HG03045 (cell line): ENCODE results near the gene FAT3.

Experiments
- ATAC-seq: cut with Tn5 transposase; IDR thresholded peaks from one replicate; pipeline ENCODE4 v1.9.1; 2021; ENCODE audit warnings: mild to moderate bottlenecking, moderate library complexity; ENCODE audit not compliant: unreplicated experiment

Gene FAT3

DNA sequence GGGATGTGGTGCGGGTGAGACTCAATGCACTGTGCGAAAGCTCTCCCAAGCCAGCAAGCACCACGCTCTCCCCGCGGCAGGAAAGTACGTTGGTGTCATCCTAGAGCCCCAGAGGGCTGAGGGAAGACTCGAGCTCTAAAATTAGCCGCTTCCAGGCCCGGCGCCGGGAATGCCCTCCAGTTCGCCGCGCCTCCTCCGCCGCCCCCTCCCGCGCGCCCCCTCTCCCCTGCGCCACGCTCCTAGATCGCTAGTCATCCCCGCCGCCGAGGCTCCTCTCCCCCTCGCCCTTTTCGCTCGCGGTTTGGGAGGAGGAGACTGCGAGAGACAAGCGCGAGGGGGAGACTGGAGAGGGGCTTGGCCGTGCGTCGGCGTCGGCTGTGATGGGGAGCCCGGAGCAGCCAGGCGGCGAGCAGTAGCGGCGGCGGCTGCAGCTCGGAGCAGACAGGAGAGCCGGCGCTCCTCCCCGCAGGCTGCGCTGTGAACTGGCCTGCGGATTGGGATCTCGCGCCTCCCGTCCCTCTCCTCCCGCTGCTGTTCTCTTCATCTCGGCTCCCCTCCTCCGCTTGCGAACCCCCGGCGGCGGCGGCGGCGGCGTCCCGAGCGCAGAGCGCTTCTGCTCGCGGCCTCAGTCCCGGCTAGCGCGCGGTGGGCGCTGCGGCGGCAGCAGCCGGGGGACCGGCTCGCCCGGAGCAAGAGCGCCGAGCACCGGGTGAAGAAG is at the start of gene FAT3:
Gene FAT3, plus strand, starts transcription at position 412 of the 718 bp plus-strand sequence. CDS start 127,295 bp downstream, outside the sequence.
- no peak for ATAC-seq

DNA sequence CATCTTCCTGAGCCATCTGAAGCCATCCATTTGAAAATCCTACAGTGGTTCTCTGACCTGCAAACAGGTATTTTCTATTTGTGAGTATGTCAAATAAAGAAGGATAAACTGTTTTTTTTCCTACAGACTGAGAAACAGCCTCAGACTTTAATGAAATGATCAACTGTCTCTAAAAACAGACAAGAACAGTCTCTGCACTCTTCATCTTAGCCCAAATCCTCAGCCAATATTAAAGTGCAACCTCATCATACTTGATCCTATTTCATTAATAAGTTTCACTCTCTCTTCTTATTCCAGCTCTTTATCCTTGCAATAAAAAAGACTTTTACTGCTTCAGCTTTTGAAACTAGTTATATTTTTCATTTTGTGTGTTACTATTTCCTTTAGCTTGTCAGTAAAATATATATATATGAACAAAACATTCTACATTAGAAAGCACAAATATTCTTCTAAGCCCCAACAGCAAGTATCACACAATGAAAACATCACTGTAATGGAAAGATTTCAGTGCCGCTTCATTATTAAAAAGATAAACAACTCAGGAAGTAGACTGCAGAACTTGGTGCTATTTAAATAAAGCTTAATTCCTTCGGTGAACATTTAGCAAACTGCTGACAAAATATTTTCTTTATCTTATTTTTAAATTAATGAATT is 45.5 kb upstream of the FAT3 start:
- no peak for ATAC-seq

DNA sequence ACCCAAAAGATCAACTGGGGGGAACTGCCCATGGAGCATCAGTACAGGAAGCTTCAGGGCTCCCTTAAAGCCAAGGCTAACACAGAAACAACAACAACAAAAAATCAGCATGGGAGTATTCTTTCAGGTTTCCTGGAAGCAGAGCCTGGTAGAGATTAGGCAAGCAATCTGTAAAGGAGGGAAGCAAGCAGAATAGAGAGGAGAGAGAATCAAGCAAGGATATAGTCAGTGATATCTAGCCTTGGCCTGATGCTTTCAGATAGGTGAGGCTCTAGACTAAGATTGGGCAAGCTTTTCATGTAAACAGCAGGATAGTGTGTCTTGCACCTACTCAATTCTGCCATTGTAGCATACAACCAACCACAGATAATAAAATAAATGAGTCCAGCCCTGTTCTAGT is 44.4 kb upstream of the FAT3 start:
- no peak for ATAC-seq

DNA sequence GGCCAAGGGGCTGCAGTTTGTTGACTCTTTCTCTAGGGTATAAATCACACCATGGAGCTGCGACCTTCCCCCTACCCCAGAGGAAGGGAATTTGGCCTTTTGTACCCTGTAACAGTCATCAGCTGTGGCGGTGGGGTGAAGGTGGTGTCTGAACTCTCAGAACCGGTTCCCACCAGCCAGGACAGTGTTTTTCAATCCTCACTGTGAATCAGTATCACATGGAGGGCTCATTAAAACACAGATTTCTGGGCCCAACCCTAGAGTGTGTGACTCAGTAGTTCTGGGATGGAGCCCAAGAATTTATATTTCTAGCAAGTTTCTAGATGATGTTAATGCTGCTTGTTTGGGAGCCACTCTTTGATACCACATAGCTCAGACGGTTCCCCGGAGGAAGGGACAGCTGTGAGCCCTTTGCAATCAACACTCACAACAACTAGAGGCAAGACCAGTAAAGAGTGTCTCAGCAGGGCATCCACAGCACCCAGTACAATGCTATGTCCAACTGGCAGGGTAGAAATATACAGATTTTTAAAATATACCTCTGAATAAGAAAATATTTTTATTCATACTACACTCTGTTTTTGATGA is 43.9 kb upstream of the FAT3 start:
- no peak for ATAC-seq

DNA sequence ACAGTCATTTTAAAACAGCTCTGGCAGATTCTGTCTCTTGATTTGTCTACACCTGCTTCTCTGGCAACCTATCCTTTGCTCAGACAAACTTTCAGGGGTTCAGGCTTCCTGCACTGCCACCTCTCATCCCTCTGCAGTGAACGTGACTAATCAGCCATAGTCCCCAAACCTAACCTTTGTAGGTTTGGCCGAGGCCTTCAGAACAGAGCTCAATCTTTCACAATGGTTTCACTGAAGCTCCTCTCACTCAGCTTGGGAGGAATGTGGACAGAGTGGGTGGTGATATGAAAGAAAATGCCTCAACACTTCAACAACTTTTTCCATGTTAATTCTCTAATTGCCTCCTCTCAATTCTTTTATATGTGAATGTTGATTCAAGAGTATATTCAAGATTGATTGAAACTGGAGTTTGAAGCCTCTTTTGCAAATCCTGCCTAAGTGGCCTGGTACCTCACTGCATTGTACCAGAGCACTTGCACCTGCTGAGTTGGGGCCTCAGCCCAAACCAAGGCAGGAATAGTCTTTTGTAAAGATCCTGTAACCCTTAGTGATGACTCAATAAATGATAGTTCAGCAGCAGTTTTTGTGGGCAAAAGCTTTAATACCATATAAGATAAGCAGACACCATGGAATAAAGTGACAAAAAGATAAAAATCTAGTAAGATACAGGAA is 33.9 kb upstream of the FAT3 start:
- no peak for ATAC-seq

DNA sequence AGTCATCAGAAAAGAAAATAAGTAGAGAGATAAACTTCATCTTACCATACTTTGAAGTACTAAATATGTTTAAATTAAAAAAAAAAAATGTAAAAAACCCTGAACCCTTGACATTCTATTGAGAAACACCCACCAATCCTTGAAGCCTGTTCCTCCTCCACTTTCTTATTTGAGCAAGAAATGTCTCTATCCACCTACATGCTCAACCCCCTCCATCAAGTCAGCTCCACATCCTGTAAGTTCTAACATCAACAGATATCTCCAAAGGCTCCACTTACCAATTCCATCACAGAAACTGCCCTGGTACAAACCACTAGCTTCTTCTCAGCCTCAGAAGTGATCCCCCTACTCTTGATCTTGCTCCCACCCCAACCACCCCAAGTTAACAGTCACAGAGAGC is 32.5 kb upstream of the FAT3 start:
- no peak for ATAC-seq

DNA sequence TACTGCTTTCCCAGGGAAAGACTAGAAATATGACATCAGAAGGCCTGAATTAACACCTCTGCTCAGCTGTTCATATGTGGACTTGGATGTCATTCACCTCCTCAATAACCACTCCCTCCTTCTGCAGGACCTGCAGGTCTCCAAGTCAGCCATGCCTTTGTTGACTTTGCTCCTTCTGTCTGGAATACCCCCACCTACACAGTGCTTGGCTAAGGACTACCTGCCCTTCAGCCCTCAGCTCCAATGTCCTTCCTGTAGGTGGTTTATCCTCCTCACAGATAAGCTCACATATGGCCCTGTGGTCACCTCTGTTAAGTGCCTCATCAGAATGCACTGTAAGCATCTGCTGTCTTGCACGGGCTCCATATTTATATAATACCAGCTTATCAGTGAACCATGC is 26.4 kb upstream of the FAT3 start:
- ATAC-seq: no peak

DNA sequence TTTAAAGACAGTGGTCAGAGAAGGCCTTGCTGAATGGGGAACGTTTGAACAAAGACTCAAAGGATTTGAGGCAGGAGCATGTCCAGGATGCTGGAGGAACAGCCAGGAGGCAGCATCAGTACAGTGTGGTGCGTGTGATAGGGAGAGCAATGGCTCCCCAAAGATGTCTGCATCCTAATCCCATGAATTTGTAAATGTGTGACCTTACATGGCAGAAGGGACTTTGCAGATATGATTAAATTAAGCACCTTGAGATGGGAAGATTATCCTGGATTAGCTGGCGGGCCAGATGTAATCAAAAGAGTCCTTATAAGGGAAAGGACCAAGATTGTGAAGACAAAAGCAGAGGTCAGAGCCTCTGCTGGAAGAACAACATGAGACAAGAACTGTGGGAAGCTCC is 24.6 kb upstream of the FAT3 start:
- no peak for ATAC-seq

DNA sequence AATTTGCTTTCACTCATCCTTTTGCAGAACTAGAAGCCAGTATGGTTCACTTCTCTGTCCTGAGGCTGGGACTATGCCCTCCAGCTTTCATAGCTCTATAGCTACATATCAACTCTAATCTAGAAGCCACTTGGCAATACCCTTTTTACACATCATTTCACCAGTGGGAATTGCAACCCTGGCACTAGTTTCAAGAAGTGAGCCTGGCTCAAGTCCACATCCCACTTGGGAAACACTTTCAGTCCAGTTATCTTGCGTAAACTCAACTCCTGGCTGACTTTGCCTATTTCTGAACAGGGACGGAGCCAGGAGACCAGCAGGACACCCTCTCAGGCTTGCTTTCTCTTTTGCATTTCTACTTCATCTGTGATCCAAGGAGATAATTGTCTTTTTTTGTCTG is 19.9 kb upstream of the FAT3 start:
- ATAC-seq: no peak

DNA sequence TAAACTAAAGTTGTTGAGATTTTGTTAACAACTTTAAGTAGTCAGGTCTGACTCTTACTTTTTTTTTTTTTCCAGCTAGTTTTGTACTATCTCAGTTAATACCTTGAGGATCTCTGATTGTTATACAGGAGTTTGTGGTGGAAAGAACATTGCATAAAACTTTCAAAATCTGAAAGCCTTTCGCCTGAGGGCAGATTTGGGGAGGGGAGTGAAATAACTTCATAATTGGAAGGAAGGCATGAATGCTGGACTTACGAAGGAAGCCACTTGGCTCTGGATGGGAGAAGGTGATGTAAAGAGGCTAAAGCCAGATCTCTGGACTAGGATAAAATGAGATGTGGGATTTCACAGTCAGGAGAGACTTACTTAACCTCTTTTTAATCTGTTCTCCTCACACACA is 18.2 kb upstream of the FAT3 start:
- no peak for ATAC-seq

DNA sequence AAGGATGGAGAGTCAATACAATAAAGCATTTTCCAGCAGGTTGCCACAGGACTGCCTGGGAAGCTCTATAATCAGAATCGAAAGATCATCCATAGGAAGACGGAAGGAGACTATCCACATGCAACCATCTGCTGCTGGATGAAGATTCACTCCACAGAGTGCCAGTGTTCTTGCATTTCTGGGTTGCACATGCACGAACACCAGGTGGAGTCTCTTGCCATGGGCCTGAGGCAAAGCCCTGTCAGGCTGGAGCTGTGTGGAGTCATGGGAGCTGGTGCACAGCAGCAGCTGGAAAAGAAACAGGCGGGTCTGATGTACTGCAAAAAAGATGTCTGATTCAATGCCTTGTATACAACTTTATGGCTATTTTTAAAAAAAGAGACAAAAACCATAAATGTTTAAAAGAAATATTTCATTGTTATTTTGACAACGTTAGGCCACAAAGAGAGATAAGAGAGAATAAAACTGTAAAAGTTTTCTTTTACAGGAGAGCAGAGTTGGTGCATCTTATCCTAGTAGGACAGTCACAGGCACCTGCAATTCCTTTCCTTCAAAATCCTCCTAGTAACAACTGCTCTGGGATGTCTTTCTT is 12.9 kb upstream of the FAT3 start:
- no peak for ATAC-seq

DNA sequence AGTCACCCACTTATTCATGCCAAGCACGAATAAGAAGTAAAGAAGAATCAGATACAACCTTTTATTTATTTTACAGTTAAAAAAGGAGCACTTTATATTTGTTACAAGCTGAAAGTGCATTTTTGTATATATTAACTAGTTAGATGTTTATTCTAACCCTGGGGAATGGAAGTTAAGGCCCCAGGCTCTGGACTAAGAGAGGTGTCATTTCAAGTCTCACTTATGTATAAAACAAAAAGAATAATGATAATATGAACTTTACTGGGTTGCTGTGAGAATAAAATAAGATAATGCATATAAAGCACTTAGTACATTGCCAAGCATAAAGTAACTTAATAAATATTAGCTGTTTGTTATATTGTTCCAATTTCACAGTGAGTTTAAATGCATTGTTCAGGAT is 12.1 kb upstream of the FAT3 start:
- no peak for ATAC-seq

DNA sequence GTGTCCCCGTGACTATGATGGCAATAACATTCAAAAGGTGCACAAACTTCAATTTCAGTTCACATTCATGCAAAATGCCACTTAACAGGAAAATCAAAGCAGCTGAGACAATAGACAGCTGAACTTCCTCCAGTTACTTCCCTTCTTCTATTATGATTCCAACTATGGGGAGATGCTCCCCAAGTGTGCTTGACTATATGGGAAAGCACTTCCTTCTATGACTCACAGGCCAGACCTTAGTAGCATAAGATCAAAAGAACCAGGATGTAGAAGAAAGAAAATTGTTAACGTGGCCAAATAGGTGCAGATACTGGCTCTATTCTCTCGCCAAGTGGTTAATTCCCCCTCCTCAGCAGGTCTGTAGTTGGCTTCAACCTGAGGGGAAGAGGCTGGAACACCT is 7.8 kb upstream of the FAT3 start:
- ATAC-seq: no peak

DNA sequence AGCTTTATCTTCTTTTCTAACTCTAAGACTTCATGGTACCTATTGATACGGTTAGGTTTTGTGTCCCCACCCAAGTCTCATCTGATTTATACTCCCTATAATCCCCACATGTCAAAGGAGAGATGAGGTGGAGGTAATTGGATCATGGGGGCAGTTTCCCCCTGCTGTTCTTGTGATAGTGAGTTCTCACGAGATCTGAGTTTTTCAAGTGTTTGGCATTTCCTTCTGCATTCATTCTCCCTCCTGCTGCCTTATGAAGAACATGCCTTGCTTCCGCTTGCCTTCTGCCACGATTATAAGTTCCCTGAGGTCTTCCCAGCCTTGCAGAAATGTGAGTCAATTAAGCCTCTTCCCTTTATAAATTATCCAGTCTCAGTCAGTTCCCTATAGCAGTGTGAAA is 5.1 kb upstream of the FAT3 start:
- ATAC-seq: no peak

DNA sequence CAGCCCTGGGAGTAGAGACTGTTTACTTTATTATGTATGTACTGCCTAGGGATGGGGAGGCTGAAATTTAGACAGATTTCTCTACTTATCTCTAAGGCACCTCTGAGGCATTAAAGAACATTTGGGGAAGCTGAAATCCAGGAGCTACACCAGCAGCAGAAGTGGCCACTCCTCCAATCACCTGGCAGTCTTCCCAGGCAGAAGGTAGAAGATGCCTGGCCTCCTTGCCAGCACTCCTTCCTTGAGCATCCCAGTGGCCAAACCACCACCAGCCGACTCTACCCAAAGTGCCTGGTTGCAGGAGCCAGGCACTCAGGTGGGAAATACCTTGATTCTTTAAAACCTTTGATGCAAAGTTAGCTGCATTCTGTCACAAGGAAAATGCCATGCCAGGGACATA is 1.9 kb upstream of the FAT3 start:
- no peak for ATAC-seq

DNA sequence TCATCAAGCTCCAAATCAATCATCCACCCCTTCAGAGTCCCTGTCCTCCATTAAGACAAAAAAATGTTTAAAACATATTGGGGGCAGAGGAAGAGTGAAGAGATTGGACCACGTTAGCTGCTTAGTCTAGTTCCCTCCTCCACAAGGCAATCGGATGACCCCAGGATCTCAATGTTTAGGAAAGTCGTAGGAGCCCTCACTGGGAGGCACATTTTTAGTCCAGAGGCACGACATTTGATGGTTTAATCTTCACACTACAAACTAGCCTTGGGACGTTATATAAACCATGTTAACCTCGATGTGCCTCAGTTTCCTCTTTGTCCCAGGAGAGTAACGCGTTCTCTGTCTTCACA is 588 bp upstream of the FAT3 start:
- no peak for ATAC-seq

DNA sequence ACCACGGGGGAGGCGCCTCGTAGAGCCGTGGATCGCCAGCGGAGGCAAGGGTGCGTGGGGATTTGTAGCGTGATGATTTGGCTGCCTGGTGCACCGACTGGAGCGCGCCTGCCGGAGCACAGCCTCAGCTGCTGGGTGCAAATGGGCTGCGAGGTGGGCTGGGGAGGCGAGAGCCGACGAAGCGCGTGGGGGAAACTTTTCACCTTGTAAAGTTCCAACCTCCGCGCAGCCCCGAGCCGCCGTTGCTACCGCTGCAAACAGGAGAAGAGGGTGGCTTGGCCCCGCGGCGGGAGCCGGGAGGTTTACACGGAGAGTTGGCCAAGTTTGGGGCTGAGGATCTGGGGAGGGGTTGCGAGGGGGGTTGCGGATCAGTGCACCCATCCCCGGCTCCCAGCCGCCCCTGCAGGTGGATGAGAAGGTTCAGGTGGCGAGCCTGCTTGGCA is 528 bp downstream of the FAT3 start:
- no peak for ATAC-seq

DNA sequence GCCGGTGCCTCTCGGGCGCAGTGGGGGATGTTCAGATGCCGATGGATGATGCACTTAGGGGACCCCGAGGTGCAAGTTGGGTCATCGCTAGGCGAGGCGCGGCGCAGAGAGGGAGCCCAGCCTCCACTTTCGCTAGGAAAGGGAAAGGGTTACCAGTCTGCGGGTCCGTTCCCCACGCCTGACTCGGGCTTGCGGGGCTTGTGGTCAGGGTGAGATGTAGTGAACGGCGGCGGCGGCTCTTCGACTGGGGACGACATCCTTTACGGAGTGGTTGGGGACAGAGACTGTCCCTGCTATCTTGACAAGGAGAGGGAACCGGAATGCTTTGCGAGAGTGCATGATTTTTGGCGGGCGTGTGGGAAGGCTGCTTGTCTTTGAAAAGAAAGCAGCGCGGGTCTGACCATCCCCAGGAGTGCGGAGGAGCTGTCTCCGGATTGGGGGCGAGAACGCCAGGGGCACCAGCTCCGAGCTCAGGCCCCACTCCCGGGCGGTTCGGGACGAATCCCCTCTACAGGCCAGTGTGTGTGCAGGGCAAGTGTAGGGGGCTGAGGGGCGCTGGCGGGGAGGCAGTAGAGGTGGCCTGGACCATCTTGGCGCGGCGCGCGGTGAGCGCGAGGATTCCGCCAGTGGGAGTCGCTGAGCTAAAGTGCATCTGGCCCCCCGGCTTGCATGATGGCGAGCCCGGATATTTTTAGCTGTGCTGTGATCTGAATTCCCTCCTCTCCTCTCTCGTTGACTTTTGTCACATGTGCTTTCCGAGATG is 1.1 kb downstream of the FAT3 start:
- ATAC-seq: no peak

DNA sequence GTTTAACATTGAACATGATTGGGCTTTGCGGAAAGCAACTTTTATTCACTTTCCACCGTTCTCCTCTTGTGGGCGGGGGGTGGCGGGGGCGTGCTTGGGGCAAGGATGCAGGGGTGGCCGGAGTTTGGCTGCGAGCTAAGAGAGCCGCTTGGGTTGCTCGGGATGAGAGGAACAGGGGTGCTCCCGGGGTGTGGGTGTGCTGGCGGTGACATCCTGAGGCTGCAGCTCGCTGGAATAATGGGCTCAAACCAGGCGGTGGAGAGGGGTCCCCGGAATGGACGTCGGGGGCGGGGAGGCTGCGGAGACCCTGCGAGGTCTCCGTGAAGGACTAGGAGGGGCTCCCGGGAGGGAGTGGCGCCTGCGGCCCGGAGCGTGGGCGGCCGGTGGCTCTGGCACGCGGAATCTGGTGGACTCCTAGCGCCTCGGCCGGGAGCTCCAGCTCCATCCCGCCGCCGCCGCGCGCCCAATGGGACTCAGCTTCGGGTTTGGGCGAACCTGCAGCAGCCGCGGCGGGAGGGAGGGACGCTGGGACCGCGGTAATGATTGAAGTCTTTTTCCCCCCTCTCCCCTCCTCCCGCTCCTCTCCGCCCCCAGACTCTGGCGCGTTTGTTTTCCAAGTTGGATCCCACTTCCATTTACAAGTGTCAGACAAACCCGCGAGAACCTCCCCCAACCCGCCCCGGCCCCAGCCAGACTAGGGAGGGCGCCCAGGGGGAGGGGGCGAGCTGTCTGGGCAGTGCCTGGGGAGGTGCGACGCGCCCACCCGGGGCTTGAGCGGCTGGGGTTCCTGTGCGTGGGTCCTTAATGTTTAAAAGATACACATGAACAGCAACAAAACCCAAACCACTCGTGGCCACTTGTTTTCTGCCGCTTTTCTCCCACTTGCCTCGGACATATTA is 2.0 kb downstream of the FAT3 start:
- no peak for ATAC-seq
